Breast epithelium (tissue), 4 donors: Measurements from ENCODE around the gene RNF220. TPM values are rescaled to one million over a fixed set of nuclear protein-coding genes. Genes with fewer than 3 reads are reported as not detected.

Experiments
- DNase-seq, 2 donors: peaks; one replicate each; pipeline ENCODE4 v3.0.0-alpha.2; 2019; ENCODE audit warnings: low spot score in 2 of 2
- H3K27ac ChIP-seq, 2 donors: fragments of 200-600 bp; sonication (generic) in 1 of 2; one replicate each; pipeline ENCODE4 v1.5.1; 2016 to 2019; ENCODE audit warnings: mild to moderate bottlenecking in 1 of 2
- H3K27me3 ChIP-seq, 2 donors: fragments of 200-600 bp; sonication (generic) in 1 of 2; one replicate each; pipeline versions ENCODE4 v1.5.1 to v1.6.0; 2017 to 2019; ENCODE audit warnings: control low read depth in 1 of 2, mild to moderate bottlenecking in 1 of 2
- H3K36me3 ChIP-seq: fragments of 200-600 bp; one replicate; pipeline ENCODE4 v1.5.1; 2019
- H3K4me1 ChIP-seq, 2 donors: fragments of 200-600 bp; sonication (generic); one replicate each; pipeline ENCODE4 v1.5.1; 2016 to 2019; ENCODE audit warnings: control low read depth in 1 of 2
- H3K4me3 ChIP-seq, 3 donors: fragments of 200-600 bp; sonication (generic); 1 replicate in 2 of 3; 2 replicates in 1 of 3; pipeline ENCODE4 v1.5.1; 2016 to 2019; ENCODE audit warnings: mild to moderate bottlenecking in 3 of 3, moderate library complexity in 2 of 3
- H3K9me3 ChIP-seq, 2 donors: fragments of 200-600 bp; sonication (generic) in 1 of 2; one replicate each; pipeline ENCODE4 v1.5.1; 2016 to 2019; ENCODE audit warnings: control low read depth in 1 of 2
- POLR2A ChIP-seq: fragments of 450-650 bp; IDR thresholded peaks from one replicate; pipeline ENCODE4 v1.6.1; 2016; ENCODE audit warnings: antibody characterized with exemption, mild to moderate bottlenecking, moderate library complexity
- POLR2AphosphoS5 ChIP-seq, 3 donors: sonication (generic); formaldehyde crosslinking; IDR thresholded peaks; one replicate each; pipeline ENCODE4 v1.6.1; 2017; ENCODE audit warnings: antibody characterized with exemption in 3 of 3
- intact Hi-C: fragments of 100-400 bp; cut with DNase I; formaldehyde crosslinking; loops from one replicate; pipeline ENCODE4 v1.15.1; 2023; ENCODE audit warnings: low total_unique reads
- total RNA-seq, 3 donors: library from RNA; depleted of rRNA; stranded (reverse); fragments of >200 nt; gene quantifications; one replicate each; pipeline ENCODE4 v1.1.0, GENCODE V29; 2016
- TF ChIP-seq, protein P1 (sequence below), 3 donors: fragments of 450-650 bp; IDR thresholded peaks; one replicate each; pipeline ENCODE4 v1.5.1; 2016 to 2017; ENCODE audit warnings: antibody characterized with exemption in 3 of 3, mild to moderate bottlenecking in 3 of 3, moderate library complexity in 3 of 3

RNF220 gene
- total RNA-seq, 3 donors from 2014 or later, result 90.4 to 110 (median 93.4) TPM

DNA sequence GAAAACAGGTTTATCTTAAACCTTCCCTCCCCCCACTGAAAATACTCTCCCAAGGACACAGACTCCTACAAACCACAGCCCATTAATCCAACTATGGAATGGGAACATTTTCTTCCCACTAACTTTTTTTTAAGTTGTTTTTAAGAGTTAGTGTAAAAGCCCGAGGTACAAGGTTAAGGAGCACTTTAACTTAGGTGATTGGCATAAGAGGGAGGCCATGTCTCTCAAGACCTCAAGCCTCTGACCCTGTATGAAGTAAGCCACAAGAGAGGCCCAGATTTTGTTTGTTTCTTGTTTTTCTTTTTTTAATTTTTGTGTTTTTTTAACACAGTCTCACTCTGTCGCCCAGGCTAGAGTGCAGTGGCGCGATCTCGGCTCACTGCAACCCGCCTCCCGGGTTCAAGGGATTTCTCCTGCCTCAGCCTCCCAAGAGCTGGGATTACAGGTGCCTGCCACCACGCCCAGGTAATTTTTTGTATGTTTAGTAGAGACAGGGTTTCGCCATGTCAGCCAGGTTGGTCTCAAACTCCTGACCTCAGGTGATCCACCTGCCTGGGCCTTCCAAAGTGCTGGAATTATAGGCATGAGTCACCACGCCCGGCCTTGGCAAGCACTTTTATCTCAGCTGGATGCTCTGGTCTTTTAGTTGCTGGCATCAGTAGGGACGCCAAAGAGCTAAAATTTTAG, 283.8 kb downstream of the RNF220 start:
- DNase-seq, result no peak
- Histone ChIP-seq H3K9me3 (no peaks in the 10 kb centered on the region), H3K27ac (no peak overlapping the region), H3K36me3 (no peaks in the 10 kb centered on the region), H3K27me3 (no peaks in the 10 kb centered on the region), H3K4me3 (no peak overlapping the region), H3K4me1 (no peaks in the 10 kb centered on the region)
- intact Hi-C loops, result no loop called here
- TF ChIP-seq POLR2AphosphoS5 (IDR thresholded peaks at IDR 0.05), result no peak
- TF ChIP-seq, protein P1, sequence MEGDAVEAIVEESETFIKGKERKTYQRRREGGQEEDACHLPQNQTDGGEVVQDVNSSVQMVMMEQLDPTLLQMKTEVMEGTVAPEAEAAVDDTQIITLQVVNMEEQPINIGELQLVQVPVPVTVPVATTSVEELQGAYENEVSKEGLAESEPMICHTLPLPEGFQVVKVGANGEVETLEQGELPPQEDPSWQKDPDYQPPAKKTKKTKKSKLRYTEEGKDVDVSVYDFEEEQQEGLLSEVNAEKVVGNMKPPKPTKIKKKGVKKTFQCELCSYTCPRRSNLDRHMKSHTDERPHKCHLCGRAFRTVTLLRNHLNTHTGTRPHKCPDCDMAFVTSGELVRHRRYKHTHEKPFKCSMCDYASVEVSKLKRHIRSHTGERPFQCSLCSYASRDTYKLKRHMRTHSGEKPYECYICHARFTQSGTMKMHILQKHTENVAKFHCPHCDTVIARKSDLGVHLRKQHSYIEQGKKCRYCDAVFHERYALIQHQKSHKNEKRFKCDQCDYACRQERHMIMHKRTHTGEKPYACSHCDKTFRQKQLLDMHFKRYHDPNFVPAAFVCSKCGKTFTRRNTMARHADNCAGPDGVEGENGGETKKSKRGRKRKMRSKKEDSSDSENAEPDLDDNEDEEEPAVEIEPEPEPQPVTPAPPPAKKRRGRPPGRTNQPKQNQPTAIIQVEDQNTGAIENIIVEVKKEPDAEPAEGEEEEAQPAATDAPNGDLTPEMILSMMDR (IDR thresholded peaks at IDR 0.05), result no peak
- TF ChIP-seq POLR2A, result no peak

DNA sequence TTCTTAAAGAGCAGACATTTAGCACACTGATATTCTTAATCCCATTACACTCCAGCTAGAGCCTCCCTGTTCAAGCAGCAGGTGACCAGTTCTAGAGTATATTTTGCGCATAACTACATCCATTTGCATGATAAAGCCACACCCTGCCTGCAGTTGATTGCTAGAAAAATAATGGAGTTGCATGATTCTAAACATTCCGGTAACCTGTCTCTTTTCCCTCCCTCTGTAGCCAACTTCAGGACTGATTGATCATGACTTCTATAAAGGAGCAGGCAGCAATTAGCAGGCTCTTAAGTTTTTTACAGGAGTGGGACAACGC, 284.4 kb downstream of the RNF220 start:
- DNase-seq, result no peak

DNA sequence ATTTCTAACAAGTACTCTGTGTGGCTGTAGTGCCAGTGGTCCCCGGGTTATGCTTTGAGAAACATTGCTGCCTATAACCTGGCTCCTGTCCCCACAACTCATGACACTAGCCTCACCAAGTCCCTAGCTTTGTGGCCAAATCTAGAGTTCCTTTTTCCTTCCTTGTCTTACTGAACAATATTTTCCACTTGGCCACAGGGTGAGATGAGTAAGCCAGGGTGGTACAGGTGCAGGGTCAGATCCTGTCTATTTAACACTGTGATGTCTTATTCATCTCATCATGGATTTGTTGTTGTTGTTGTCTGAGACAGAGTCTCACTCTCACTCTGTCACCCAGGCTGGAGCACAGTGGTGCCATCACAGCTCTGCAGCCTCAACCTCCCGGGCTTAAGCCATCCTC, 288.1 kb downstream of the RNF220 start:
- H3K4me1 ChIP-seq, result no peaks in the 10 kb centered on the region
- TF ChIP-seq, protein P1 (IDR thresholded peaks at IDR 0.05), result no peak
- no peak for TF ChIP-seq POLR2A
- no peak for TF ChIP-seq POLR2AphosphoS5 (IDR thresholded peaks at IDR 0.05)
- intact Hi-C loops, result no loop called here
- no peak for DNase-seq
- H3K27me3 ChIP-seq, result no peaks in the 10 kb centered on the region
- no peaks in the 10 kb centered on the region for H3K9me3 ChIP-seq
- H3K4me3 ChIP-seq, result no peak overlapping the region
- H3K36me3 ChIP-seq, result no peaks in the 10 kb centered on the region
- no peak overlapping the region for H3K27ac ChIP-seq

More for the DNA sequence above, 284.4 kb downstream of the RNF220 start:
- intact Hi-C loops, result no loop called here
- Histone ChIP-seq H3K4me3 (no peak overlapping the region), H3K9me3 (no peaks in the 10 kb centered on the region), H3K27ac (no peak overlapping the region), H3K27me3 (no peaks in the 10 kb centered on the region), H3K36me3 (no peaks in the 10 kb centered on the region), H3K4me1 (no peaks in the 10 kb centered on the region)
- TF ChIP-seq POLR2A, result no peak
- TF ChIP-seq, protein P1 (IDR thresholded peaks at IDR 0.05), result no peak
- TF ChIP-seq POLR2AphosphoS5 (IDR thresholded peaks at IDR 0.05), result no peak

DNA sequence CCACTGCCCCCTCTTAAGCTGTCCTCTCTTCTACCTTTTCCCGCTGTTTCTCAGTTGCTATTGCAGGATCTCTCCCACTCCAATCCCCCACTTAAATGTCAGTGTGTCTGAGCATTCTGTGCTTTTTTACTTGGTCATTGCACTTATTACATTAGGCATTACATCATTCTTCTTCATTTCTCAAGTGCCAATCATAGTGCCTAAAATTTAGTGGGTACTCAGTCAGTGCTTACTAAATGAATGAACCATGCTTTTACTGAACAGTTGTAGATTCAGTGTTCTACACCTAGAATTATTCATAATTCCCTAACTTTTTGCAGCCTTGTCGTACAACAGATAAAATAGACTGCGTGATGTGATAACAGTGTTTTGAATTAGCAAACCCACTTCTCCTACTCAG, 288.8 kb downstream of the RNF220 start:
- Histone ChIP-seq H3K27ac (no peak overlapping the region), H3K27me3 (no peaks in the 10 kb centered on the region), H3K9me3 (no peaks in the 10 kb centered on the region), H3K4me3 (no peak overlapping the region), H3K4me1 (no peaks in the 10 kb centered on the region), H3K36me3 (no peaks in the 10 kb centered on the region)
- intact Hi-C loops, result no loop called here
- TF ChIP-seq, protein P1 (IDR thresholded peaks at IDR 0.05), result no peak
- TF ChIP-seq POLR2AphosphoS5 (IDR thresholded peaks at IDR 0.05) (no peak), POLR2A (no peak)
- DNase-seq, result no peak

DNA sequence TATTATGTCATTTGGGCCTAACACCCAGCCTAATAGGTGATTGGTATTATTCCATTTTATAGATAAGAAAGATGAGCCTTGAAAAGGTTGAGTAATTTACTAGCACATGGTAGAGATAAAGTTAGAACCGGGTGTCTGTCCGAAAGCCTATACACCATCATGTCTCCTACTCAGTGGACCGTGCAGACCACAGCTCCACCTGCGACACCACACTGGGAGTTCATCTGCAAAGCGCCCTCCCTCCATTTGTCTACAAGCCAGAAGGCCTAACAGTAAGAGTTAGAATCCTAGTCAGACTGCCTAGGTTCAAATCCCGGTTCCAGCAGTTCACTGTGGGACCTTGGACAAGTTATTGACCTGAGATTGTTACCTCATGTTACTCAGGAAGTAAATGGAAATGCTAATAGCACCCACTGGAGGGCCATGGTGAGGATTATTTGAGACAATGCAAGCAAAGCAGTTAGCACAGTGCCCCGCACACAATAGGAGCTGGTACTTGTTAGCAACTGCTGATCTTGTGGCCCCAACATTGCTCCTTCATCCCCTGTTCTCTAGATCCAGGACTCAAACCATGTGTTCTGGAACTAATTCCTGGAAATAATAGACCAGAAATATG, 289.9 kb downstream of the RNF220 start:
- Histone ChIP-seq H3K27me3 (no peaks in the 10 kb centered on the region), H3K27ac (no peak overlapping the region), H3K4me1 (no peaks in the 10 kb centered on the region), H3K4me3 (no peak overlapping the region), H3K9me3 (no peaks in the 10 kb centered on the region), H3K36me3 (no peaks in the 10 kb centered on the region)
- intact Hi-C loops, result no loop called here
- no peak for TF ChIP-seq POLR2AphosphoS5 (IDR thresholded peaks at IDR 0.05)
- TF ChIP-seq, protein P1 (IDR thresholded peaks at IDR 0.05), result no peak
- TF ChIP-seq POLR2A, result no peak
- DNase-seq, result no peak
